Measurements from ENCODE around the gene RTN3. TPM values are rescaled to one million over a fixed set of nuclear protein-coding genes. Genes with fewer than 3 reads are reported as not detected.

The RTN3 gene
- total RNA-seq, 2 donors from 2014 or later = 128 to 160 TPM

GRCh38 chr11:63708764-63709163 lies 27.5 kb downstream of the RTN3 start:
- H3K9me3 ChIP-seq (ENCODE audit: control insufficient read depth, low read length) = no peaks in the 10 kb centered on the region
- H3K27ac ChIP-seq (ENCODE audit: low read depth, low read length) = no peak overlapping the region
- no peak overlapping the region for H3K4me3 Mint-ChIP-seq
- TF ChIP-seq CTCF (conservative IDR thresholded peaks at IDR 0.05) = no peak
- no peak overlapping the region for H3K4me3 ChIP-seq (ENCODE audit: low read length)
- no peak overlapping the region for H3K9ac ChIP-seq (ENCODE audit: extremely low read depth, low read length, poor library complexity, severe bottlenecking)
- DNase-seq = no peak
- no peaks in the 10 kb centered on the region for H3K27me3 ChIP-seq (ENCODE audit: control insufficient read depth, insufficient read depth, low read length, poor library complexity, severe bottlenecking)
- H3K4me1 Mint-ChIP-seq = peaks cover 4% of the 10 kb centered on the region
- 100% methylated on average over 1 of the region's 1 CpG; no CpG with 5 or more reads in 1 of the 2 experiments for WGBS, 2 experiments (ENCODE audit: insufficient coverage in 1 of 2, insufficient read length in 1 of 2)
- no peaks in the 10 kb centered on the region for H3K27me3 Mint-ChIP-seq (ENCODE audit: insufficient read depth)
- H3K27ac Mint-ChIP-seq = no peak overlapping the region
- no peaks in the 10 kb centered on the region for H3K4me1 ChIP-seq (ENCODE audit: control insufficient read depth, insufficient read depth, low read length)
- H3K9me3 Mint-ChIP-seq = no peaks in the 10 kb centered on the region
- H3K36me3 ChIP-seq (ENCODE audit: control insufficient read depth, insufficient read depth, low read length) = no peaks in the 10 kb centered on the region
- H3K36me3 Mint-ChIP-seq (ENCODE audit: low read depth) = peaks cover 5% of the 10 kb centered on the region

- H3K27me3 Mint-ChIP-seq (ENCODE audit: insufficient read depth) = no peaks in the 10 kb centered on the region
- H3K27ac Mint-ChIP-seq = no peak overlapping the region
Measured at GRCh38 chr11:63709336-63709884, 28.1 kb downstream of the RTN3 start.

DNA sequence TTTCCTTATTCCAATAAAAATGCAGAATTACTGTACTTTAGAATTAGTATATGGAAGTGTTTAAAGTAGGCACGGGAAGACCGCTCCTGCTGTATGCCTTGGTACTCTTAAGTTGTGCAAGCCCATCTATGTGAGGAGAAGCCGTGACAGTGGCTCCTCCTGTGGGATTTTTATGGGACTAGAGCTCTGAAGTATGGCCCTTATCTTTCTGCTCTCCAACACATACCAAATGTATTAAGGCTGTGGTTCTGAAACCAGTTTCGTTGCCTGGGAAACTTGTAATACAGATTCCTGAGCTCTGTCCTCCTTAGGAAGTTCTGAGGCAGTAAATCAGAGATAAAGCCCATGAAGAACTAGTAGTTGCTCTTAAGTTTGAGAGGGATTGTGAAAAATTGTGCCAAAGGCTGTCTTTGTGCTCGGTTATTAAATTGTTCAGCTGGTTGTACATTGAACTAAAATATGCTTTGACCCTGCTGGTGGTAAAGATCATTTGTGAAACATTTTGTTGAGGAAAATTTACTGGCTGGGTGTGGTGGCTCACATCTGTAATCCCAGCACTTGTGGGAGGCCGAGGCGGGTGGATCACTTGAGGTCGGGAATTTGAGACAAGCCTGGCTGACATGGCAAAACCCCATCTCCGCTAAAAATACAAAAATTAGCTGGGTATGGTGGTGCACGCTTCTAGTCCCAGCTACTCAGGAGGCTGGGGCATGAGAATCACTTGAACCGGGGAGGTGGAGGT lies 29.3 kb downstream of the RTN3 start:
- DNase-seq = no peak
- 90 to 93% methylated on average over 10 to 11 of the region's 11 CpGs for WGBS, 2 experiments (ENCODE audit: insufficient coverage in 1 of 2, insufficient read length in 1 of 2)
- TF ChIP-seq CTCF (conservative IDR thresholded peaks at IDR 0.05) = peak; percentile 32
- Mint-ChIP-seq H3K9me3 (no peaks in the 10 kb centered on the region), H3K4me1 (peaks cover 4% of the 10 kb centered on the region), H3K36me3 (ENCODE audit: low read depth) (peaks cover 5% of the 10 kb centered on the region), H3K27ac (peak overlapping the region; percentile 66), H3K27me3 (ENCODE audit: insufficient read depth) (no peaks in the 10 kb centered on the region), H3K4me3 (no peak overlapping the region)
- no peaks in the 10 kb centered on the region for H3K27me3 ChIP-seq (ENCODE audit: control insufficient read depth, insufficient read depth, low read length, poor library complexity, severe bottlenecking)
- no peak overlapping the region for H3K4me3 ChIP-seq (ENCODE audit: low read length)
- no peak overlapping the region for H3K27ac ChIP-seq (ENCODE audit: low read depth, low read length)
- H3K36me3 ChIP-seq (ENCODE audit: control insufficient read depth, insufficient read depth, low read length) = peaks cover 3% of the 10 kb centered on the region
- no peaks in the 10 kb centered on the region for H3K4me1 ChIP-seq (ENCODE audit: control insufficient read depth, insufficient read depth, low read length)
- H3K9ac ChIP-seq (ENCODE audit: extremely low read depth, low read length, poor library complexity, severe bottlenecking) = no peak overlapping the region
- H3K9me3 ChIP-seq (ENCODE audit: control insufficient read depth, low read length) = no peaks in the 10 kb centered on the region

More at GRCh38 chr11:63709336-63709884, 28.1 kb downstream of the RTN3 start:
- Histone ChIP-seq H3K4me1 (ENCODE audit: control insufficient read depth, insufficient read depth, low read length) (no peaks in the 10 kb centered on the region), H3K27me3 (ENCODE audit: control insufficient read depth, insufficient read depth, low read length, poor library complexity, severe bottlenecking) (no peaks in the 10 kb centered on the region), H3K4me3 (ENCODE audit: low read length) (no peak overlapping the region), H3K9me3 (ENCODE audit: control insufficient read depth, low read length) (no peaks in the 10 kb centered on the region), H3K9ac (ENCODE audit: extremely low read depth, low read length, poor library complexity, severe bottlenecking) (no peak overlapping the region), H3K36me3 (ENCODE audit: control insufficient read depth, insufficient read depth, low read length) (no peaks in the 10 kb centered on the region), H3K27ac (ENCODE audit: low read depth, low read length) (no peak overlapping the region)
- H3K4me3 Mint-ChIP-seq = no peak overlapping the region
- no peaks in the 10 kb centered on the region for H3K9me3 Mint-ChIP-seq
- H3K4me1 Mint-ChIP-seq = peaks cover 4% of the 10 kb centered on the region
- no peak for TF ChIP-seq CTCF (conservative IDR thresholded peaks at IDR 0.05)
- WGBS, 2 experiments (ENCODE audit: insufficient coverage in 1 of 2, insufficient read length in 1 of 2) = 91 to 94% methylated on average over 3 of the region's 3 CpGs
- H3K36me3 Mint-ChIP-seq (ENCODE audit: low read depth) = peaks cover 5% of the 10 kb centered on the region
- no peak for DNase-seq
